Thyroid gland (tissue), 4 donors: ENCODE results near the gene ZBTB7A. TPM values are rescaled to one million over a fixed set of nuclear protein-coding genes. Genes with fewer than 3 reads are reported as not detected.

Source experiments
- DNase-seq, 2 donors: peaks; one replicate each; pipeline ENCODE4 v3.0.0-alpha.2; 2019
- H3K27ac ChIP-seq, 3 donors: fragments of 200-600 bp; sonication (generic); 1 replicate in 2 of 3; 2 replicates in 1 of 3; pipeline ENCODE4 v1.5.1; 2016 to 2019; ENCODE audit warnings: mild to moderate bottlenecking in 1 of 3, moderate library complexity in 1 of 3
- H3K27me3 ChIP-seq: fragments of 200-600 bp; sonication (generic); one replicate; pipeline ENCODE4 v1.5.1; 2019
- H3K36me3 ChIP-seq, 2 donors: fragments of 200-600 bp; sonication (generic); one replicate each; pipeline ENCODE4 v1.5.1; 2016 to 2019
- H3K4me1 ChIP-seq, 2 donors: fragments of 200-600 bp; sonication (generic); one replicate each; pipeline ENCODE4 v1.5.1; 2017 to 2019
- H3K4me3 ChIP-seq, 3 donors: fragments of 200-600 bp; sonication (generic); replicated peaks in 1 of 3; 1 replicate in 2 of 3; 2 replicates in 1 of 3; pipeline ENCODE4 v1.5.1; 2016; ENCODE audit warnings: mild to moderate bottlenecking in 1 of 3
- H3K9me3 ChIP-seq: fragments of 200-600 bp; sonication (generic); one replicate; pipeline ENCODE4 v1.5.1; 2017
- CTCF ChIP-seq, 6 experiments: fragments of 200-600 bp in 3 of 6; fragments of 450-650 bp in 3 of 6; sonication (generic) in 3 of 6; IDR thresholded peaks; one replicate each; pipeline ENCODE4 v1.5.1; 2016 to 2019; ENCODE audit warnings: antibody characterized with exemption in 6 of 6, mild to moderate bottlenecking in 2 of 6, inconsistent platforms in 1 of 6, moderate library complexity in 1 of 6
- POLR2A ChIP-seq, 2 donors: fragments of 450-650 bp; IDR thresholded peaks; one replicate each; pipeline ENCODE4 v1.6.1; 2017; ENCODE audit warnings: antibody characterized with exemption in 2 of 2, mild to moderate bottlenecking in 2 of 2, moderate library complexity in 1 of 2
- WGBS, 2 donors: methylation state at CpG; one replicate each; pipeline ENCODE4 v1.1.5; 2017; 5-methylcytosine and 5-hydroxymethylcytosine counted together
- intact Hi-C: fragments of 100-400 bp; cut with DNase I; formaldehyde crosslinking; loops from one replicate; pipeline ENCODE4 v1.15.1; 2023
- total RNA-seq, 4 donors: library from RNA; depleted of rRNA; stranded (reverse); fragments of >200 nt; gene quantifications; one replicate each; pipeline ENCODE4 v1.2.3, GENCODE V29; 2016

The ZBTB7A gene
- total RNA-seq, 4 donors from 2014 or later, result 45.3 to 85.3 (median 54.9) TPM

GRCh38 chr19:4088975-4089374 lies 22.3 kb upstream of the ZBTB7A start:
- intact Hi-C loops, result no loop called here
- peaks cover 5% of the 10 kb centered on the region in 2 donors for H3K36me3 ChIP-seq

GRCh38 chr19:4087787-4088679 lies 21.3 kb upstream of the ZBTB7A start:
- peaks cover 5% of the 10 kb centered on the region in 2 donors for H3K36me3 ChIP-seq
- no peaks in the 10 kb centered on the region for H3K27me3 ChIP-seq
- H3K4me1 ChIP-seq, result no peaks in the 10 kb centered on the region
- H3K4me3 ChIP-seq, result no peak overlapping the region
- WGBS, 2 donors, result 87 to 91% methylated on average over 31 of the region's 31 CpGs
- intact Hi-C loops, result no loop called here
- H3K9me3 ChIP-seq, result no peaks in the 10 kb centered on the region
- H3K27ac ChIP-seq, result no peak overlapping the region
- DNase-seq, result no peak
- no peak for TF ChIP-seq POLR2A (IDR thresholded peaks at IDR 0.05)
- TF ChIP-seq CTCF (IDR thresholded peaks at IDR 0.05), result no peak

More at GRCh38 chr19:4088975-4089374, 22.3 kb upstream of the ZBTB7A start:
- H3K4me3 ChIP-seq, result no peak overlapping the region
- H3K9me3 ChIP-seq, result no peaks in the 10 kb centered on the region
- no peaks in the 10 kb centered on the region for H3K4me1 ChIP-seq
- H3K27me3 ChIP-seq, result no peaks in the 10 kb centered on the region
- 57 to 88% methylated on average over 2 of the region's 2 CpGs for WGBS, 2 donors
- no peak overlapping the region for H3K27ac ChIP-seq
- DNase-seq, result no peak
- TF ChIP-seq POLR2A (IDR thresholded peaks at IDR 0.05) (no peak), CTCF (IDR thresholded peaks at IDR 0.05) (no peak)

- WGBS, 2 donors, result 62 to 76% methylated on average over 16 to 17 of the region's 17 CpGs
- no peak overlapping the region for H3K27ac ChIP-seq
- TF ChIP-seq POLR2A (IDR thresholded peaks at IDR 0.05) (no peak), CTCF (IDR thresholded peaks at IDR 0.05) (no peak)
- peaks cover 0 to 5% of the 10 kb centered on the region in 2 donors for H3K36me3 ChIP-seq
- H3K9me3 ChIP-seq, result no peaks in the 10 kb centered on the region
- no peak for DNase-seq
- no peak overlapping the region for H3K4me3 ChIP-seq
- intact Hi-C loops, result no loop called here
- H3K4me1 ChIP-seq, result no peaks in the 10 kb centered on the region
- no peaks in the 10 kb centered on the region for H3K27me3 ChIP-seq
Measured at GRCh38 chr19:4086411-4086867, 19.7 kb upstream of the ZBTB7A start.

GRCh38 chr19:4084547-4084877 lies 17.8 kb upstream of the ZBTB7A start:
- no peak overlapping the region for H3K4me3 ChIP-seq
- H3K27ac ChIP-seq, result no peak overlapping the region
- H3K27me3 ChIP-seq, result no peaks in the 10 kb centered on the region
- no peaks in the 10 kb centered on the region for H3K36me3 ChIP-seq
- no peak for TF ChIP-seq CTCF (IDR thresholded peaks at IDR 0.05)
- no peak for TF ChIP-seq POLR2A (IDR thresholded peaks at IDR 0.05)
- 69 to 76% methylated on average over 5 to 8 of the region's 8 CpGs for WGBS, 2 donors
- H3K9me3 ChIP-seq, result no peaks in the 10 kb centered on the region
- no peaks in the 10 kb centered on the region for H3K4me1 ChIP-seq
- no peak for DNase-seq
- intact Hi-C loops, result no loop called here
